Loucy (cell line): ENCODE data around the gene GAPT.

Experiments used
- EZH2phosphoT487 ChIP-seq: fragments of 200-600 bp; IDR thresholded peaks from 2 replicates; pipeline ENCODE4 v1.6.1; 2018; ENCODE audit warnings: antibody characterized with exemption, mild to moderate bottlenecking, moderate library complexity, borderline replicate concordance
- TF ChIP-seq, protein P1 (sequence below): fragments of 200-600 bp; sonication (generic); conservative IDR thresholded peaks from 2 replicates; pipeline ENCODE4 v1.5.1; 2014; ENCODE audit warnings: mild to moderate bottlenecking, antibody characterized with exemption, low read length

DNA sequence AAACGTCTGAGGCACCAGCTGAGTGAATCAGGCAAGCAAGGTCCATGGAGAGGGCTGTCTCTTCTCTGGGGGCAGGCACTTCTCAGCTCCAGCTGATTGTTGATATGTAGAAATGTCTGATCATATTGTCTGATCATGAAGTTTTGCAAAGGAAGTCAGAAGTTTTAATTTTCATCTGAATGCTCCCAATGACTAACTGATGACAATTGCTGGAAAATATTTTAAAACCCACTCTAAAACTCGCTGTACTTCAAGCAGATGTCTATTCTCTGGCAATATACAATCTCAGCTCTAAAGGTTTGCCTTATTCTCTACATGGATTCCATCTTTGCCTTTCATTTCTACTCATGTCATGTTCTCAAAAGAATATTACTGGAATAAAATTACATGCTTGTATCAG lies 44.0 kb upstream of the GAPT start:
- TF ChIP-seq, protein P1, sequence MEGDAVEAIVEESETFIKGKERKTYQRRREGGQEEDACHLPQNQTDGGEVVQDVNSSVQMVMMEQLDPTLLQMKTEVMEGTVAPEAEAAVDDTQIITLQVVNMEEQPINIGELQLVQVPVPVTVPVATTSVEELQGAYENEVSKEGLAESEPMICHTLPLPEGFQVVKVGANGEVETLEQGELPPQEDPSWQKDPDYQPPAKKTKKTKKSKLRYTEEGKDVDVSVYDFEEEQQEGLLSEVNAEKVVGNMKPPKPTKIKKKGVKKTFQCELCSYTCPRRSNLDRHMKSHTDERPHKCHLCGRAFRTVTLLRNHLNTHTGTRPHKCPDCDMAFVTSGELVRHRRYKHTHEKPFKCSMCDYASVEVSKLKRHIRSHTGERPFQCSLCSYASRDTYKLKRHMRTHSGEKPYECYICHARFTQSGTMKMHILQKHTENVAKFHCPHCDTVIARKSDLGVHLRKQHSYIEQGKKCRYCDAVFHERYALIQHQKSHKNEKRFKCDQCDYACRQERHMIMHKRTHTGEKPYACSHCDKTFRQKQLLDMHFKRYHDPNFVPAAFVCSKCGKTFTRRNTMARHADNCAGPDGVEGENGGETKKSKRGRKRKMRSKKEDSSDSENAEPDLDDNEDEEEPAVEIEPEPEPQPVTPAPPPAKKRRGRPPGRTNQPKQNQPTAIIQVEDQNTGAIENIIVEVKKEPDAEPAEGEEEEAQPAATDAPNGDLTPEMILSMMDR: no peak
- TF ChIP-seq EZH2phosphoT487: no peak
